HG03045 (cell line): ENCODE results near the gene ATP6V0A4.
"Not testable (repeated sequence)": the region's sequence is repeated elsewhere in the genome, so short reads cannot be mapped to it uniquely, and the experiment has no call there.

Experiments used
- ATAC-seq: cut with Tn5 transposase; IDR thresholded peaks from one replicate; pipeline ENCODE4 v1.9.1; 2021; ENCODE audit warnings: mild to moderate bottlenecking, moderate library complexity; ENCODE audit not compliant: unreplicated experiment

Gene ATP6V0A4

GRCh38 chr7:138797715-138798320 is at the start of gene ATP6V0A4, which contains the start of gene TMEM213:
Gene ATP6V0A4, minus strand, starts transcription at chr7:138798196. Its CDS starts 26,949 bp downstream, at chr7:138771247.
Gene TMEM213, plus strand, starts transcription at chr7:138797994. Its CDS starts 111 bp downstream, at chr7:138798105.
- no peak for ATAC-seq

GRCh38 chr7:138845711-138846110 is 47.7 kb upstream of the ATP6V0A4 start:
- no peak for ATAC-seq

- no peak for ATAC-seq
Observed at GRCh38 chr7:138843632-138844580, 45.9 kb upstream of the ATP6V0A4 start.

GRCh38 chr7:138842111-138842510 is 44.1 kb upstream of the ATP6V0A4 start:
- no peak for ATAC-seq

- no peak for ATAC-seq
Observed at GRCh38 chr7:138838166-138838565, 40.2 kb upstream of the ATP6V0A4 start.

- no peak for ATAC-seq
Observed at GRCh38 chr7:138837627-138838026, 39.6 kb upstream of the ATP6V0A4 start.

- no peak for ATAC-seq
Observed at GRCh38 chr7:138835087-138835486, 37.1 kb upstream of the ATP6V0A4 start.

GRCh38 chr7:138834583-138834982 is 36.6 kb upstream of the ATP6V0A4 start:
- no peak for ATAC-seq

- ATAC-seq, result no peak
Observed at GRCh38 chr7:138833596-138833995, 35.6 kb upstream of the ATP6V0A4 start.

GRCh38 chr7:138832966-138833365 is 35.0 kb upstream of the ATP6V0A4 start:
- ATAC-seq, result no peak

GRCh38 chr7:138829335-138829734 is 31.3 kb upstream of the ATP6V0A4 start:
- no peak for ATAC-seq

- no peak for ATAC-seq
Observed at GRCh38 chr7:138828302-138828701, 30.3 kb upstream of the ATP6V0A4 start.

- ATAC-seq, result no peak
Observed at GRCh38 chr7:138825049-138825721, 27.2 kb upstream of the ATP6V0A4 start.

GRCh38 chr7:138822867-138823535 is 25.0 kb upstream of the ATP6V0A4 start:
- no peak for ATAC-seq

- no peak for ATAC-seq
Observed at GRCh38 chr7:138821912-138822311, 23.9 kb upstream of the ATP6V0A4 start.

- no peak for ATAC-seq
Observed at GRCh38 chr7:138819625-138820024, 21.6 kb upstream of the ATP6V0A4 start.

GRCh38 chr7:138816650-138817049 is 18.7 kb upstream of the ATP6V0A4 start:
- ATAC-seq, result no peak

GRCh38 chr7:138814816-138815332 is 16.9 kb upstream of the ATP6V0A4 start:
- ATAC-seq, result no peak

GRCh38 chr7:138813945-138814344 is 15.9 kb upstream of the ATP6V0A4 start:
- ATAC-seq, result no peak

- ATAC-seq, result not testable (repeated sequence)
Observed at GRCh38 chr7:138811327-138811726, 13.3 kb upstream of the ATP6V0A4 start.

- ATAC-seq, result no peak
Observed at GRCh38 chr7:138809346-138809745, 11.3 kb upstream of the ATP6V0A4 start.
